Islet precursor cell (in vitro differentiated cells): ENCODE data around the gene DNAI4.
"Not testable (repeated sequence)": the region's sequence is repeated elsewhere in the genome, so short reads cannot be mapped to it uniquely, and the experiment has no call there.

Source experiments
- DNase-seq: peaks from one replicate; pipeline ENCODE4 v3.0.0-alpha.2; 2018

The DNAI4 gene

DNA sequence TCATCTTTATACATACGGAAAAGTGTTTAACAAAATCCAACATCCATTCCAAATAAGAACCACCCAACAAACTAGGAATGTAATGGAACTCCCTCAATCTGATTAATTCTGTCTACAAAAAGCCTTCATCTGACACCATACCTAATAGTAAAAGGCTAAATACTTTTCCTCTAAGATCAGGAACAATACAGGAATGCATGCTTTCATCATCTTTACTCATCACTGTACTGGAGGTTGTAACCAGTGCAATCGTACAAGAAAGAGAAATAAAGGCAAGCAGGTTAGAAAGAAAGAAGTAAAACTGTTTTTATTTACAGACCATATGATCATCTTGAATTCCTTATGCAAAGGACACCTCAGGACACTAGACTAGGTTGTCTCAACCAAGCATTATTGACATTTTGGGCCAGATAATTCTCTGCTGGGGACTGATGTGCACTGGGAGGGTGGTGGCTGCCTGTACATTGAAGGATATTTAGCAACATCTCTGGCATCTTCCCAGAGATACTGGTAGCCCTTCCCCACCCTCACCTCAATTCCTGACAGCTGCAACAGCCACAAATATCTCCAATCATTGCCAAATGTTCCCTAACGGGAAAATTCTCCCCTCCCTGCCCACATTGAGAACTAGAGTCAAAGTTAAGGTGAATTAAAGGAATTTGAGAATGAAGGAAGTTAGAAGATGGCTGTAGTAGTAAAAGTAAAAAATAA is 93.0 kb downstream of the DNAI4 start:
- DNase-seq = no peak

DNA sequence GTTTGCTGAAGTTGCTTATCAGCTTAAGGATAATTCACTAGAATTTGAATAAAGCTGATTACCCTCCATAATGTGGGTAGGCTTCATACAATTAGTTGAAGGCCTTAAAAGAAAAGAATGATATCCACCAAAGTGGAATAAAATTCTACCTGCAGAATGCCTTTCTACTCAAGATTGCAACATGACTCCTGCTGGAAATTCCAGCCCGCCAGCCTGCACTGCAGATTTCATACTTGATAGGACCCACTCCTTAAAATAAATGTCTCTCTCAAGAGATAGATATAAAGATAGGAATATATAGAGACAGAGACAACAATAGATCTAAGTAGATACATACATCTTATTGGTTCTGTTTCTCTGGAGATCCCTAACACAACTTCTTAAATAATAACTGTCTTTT is 99.9 kb downstream of the DNAI4 start:
- no peak for DNase-seq

DNA sequence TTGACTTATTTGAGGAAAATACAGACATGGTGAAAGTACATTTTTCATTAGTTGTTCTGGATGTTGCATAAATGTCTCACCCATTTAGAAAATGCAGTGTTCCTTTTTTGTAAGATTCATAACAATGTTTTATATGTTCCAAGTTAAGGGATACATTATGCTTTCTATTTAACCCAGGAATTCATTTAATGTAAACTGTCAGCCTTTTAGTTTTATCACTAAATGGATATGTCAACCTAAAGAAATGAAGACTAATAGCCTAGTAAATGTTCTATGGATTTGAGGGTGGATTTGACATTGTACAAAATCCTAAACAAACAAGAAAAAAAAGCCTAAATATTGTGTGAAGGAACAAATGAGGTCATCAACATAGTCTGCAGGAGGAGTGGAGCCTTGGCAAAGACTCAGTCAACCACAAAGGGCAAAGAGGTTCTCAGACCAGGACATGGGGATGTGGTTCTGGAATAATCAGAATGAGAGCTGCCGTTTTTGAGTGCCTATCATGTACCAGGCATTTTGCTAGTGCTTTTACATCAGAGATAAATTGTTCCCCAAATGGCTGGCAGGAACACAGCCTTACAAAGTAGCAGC is 114.8 kb downstream of the DNAI4 start:
- DNase-seq = no peak

DNA sequence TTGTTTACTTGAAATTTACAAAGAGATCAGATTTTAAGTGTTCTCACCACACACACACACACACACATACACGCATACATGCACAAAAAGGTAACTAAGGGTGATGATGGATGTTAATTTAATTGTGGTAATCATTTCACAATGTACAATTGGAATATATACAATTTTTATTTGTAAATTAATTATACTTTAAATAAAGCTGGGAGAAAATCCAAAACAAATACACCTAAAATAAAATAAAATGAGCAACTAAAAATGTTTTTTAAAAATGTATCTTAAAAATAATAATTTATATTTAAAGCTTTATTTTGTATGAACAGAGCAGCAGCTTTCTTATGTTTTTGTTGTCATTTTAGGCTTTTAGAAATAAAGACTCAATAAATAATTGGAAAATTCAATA is 115.4 kb downstream of the DNAI4 start:
- DNase-seq = no peak

DNA sequence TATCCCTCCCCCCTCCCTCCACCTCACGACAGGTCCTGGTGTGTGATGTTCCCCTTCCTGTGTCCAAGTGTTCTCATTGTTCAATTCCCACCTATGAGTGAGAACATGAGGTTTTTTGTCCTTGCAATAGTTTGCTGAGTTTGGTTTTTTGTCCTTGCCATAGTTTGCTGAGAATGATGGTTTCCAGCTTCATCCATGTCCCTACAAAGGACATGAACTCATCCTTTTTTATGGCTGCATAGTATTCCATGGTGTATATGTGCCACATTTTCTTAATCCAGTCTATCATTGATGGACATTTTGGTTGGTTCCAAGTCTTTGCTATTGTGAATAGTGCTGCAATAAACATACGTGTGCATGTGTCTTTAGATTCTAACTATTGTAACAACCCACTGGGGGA is 128.8 kb downstream of the DNAI4 start:
- not testable (repeated sequence) for DNase-seq

DNA sequence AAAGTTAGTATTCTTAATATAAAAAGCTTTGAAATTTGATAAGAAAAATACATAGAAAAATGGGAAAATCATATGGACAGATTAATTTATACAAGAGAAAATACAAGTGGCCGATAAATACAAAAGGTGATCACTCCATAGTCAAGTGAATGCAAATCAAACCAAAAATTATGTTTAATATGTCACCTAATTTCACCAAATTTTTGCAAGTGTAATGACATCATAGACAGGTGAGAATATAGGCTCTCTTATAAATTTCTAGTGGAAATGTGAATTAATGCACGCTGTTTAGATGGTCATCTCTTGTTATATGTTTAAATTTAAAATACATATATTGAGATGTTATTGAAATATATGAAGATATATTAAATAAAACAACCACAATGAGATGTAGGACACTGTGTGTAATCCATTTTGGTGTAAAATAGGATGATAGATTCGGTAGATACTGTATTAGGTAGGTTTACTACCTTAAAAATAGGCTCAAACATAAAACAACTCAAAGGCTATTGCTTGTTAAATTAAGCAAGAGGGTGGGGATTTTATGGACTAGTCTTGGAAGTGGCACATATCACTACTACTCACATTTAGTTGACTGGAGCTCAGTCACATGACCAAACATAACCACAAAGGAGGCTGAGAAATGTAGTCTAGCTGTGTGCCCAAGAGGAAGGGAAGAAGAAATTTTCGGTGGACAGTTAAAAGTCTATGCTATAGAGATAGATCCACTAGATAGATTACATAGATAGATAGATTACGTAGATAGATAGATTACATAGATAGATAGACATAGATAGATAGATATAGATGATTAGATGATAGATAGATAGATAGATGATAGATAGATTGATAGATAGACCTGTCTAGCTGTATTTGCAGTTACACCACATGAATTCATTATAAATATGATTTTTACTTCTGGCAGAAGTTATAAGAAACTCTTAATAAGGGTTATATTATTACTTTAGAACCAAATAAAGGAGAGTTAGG is 132.7 kb downstream of the DNAI4 start:
- DNase-seq = no peak

DNA sequence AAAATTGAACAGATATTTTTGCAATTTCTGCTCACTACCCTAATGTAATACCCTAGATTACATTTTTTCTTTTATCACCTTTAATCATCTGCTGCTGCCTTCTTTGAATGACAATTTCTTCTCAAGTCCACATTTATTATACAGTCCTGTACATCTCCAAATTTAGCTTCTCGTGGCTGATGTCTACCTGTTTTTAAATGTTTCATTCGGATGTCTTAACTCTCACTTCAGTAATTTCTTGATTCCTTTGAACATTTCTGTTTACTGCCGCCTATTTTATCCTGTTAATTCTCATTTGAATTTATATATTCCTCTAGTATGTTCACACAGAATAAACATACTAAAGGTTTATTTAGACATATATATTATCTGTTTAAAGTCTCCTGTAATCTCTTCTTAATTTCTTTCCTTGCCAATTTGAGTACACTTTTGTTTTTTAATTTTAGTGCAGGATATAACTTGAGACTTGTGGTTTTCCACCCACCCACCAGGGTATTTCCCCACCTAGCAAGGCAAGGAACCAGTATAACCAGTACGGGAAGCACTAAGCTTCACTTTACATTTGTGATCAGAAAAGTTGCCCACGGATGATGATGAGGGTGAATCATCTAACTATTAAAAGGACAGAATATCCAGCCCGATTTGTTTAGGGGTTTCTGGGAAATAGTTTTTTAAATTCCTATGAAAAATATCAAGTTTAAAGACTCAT is 136.3 kb downstream of the DNAI4 start:
- no peak for DNase-seq

DNA sequence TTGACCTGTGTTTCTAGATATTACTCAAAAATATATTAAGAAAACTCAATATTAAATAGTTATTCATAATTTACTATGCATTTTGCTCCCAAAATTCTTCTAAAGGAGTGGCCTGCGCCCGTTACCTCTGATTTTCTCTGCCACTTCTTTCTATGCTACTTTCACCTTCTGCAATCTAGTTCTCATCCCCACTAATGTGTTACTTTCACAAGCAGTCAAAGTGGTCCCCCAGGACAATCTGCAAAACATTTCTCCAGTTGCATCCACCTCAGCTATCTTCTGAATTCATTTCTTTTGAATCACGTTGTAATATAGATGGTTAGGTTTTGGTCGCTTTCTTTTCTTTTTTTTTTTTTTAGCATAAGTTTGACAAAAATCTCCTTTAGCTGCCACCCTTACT is 137.0 kb downstream of the DNAI4 start:
- DNase-seq = no peak

DNA sequence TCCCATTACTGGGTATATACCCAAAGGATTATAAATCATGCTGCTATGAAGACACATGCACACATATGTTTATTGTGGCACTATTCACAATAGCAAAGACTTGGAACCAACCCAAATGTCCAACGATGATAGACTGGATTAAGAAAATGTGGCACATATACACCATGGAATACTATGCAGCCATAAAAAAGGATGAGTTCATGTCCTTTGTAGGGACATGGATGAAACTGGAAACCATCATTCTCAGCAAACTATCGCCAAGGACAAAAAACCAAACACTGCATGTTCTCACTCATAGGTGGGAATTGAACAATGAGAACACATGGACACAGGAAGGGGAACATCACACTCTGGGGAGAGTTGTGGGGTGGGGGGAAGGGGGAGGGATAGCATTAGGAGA is 138.9 kb downstream of the DNAI4 start:
- DNase-seq = not testable (repeated sequence)

DNA sequence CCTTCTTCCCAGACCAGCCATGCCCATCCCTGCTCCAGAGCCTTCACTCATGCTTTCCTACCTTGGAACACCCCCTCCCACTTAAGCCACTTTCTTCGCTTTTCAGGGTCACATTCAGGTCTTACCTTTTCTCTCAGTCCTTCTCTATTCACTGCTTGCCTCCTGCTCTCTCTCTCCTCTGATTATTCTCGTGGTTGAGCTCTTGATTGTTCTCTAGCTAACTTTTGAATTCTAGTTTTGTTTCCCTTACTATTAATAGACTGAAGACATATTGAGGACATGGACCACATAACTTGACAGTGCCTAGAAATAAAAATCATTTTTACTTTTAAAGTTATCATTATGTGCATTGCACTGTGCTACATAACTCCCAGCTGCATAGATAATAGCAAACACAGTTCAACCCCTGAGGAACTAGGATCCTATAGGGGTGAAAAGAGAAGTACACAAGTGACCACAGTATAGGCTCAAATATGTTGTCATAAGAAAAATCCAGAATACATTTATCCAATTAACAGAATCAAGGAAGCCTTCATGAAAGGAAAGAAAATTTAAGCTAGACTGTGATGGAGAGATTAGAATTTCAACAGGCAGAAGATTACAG is 145.1 kb downstream of the DNAI4 start:
- no peak for DNase-seq

DNA sequence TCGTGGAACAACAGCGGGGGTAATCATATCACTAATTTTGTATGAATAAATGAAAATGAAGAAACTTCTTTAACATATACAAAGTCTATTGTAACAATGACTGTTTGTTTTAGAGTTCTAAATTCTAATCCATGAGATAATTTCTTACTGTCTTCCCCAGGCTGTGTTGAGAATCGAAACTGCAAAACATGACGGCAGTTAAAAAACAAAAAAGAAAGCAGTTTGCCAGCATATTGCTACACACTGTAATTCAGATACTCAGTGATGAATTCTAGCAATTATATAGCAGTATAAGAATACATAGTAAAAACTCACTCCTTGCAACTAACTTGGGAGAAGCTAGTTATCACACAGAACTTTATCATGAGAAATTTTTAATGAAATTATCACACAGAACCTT is 145.7 kb downstream of the DNAI4 start:
- no peak for DNase-seq

DNA sequence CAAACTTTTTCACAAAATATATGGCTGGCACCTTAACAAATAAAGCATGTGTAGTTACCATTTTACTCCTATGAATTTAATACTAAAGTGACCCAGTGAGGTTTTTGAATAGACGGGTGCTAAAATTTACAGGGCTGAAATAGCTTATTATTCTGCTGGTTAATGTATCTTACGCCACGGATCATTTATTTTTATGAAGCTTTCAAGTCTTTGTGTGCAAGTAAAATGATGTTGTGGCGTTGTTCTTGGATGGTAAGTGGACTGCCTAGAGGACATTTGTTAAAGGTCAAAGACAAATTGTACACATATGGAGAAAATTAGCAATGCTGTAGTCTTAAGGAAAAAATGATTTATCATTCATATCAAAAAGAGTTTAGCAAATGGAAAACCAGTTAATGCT is 146.4 kb downstream of the DNAI4 start:
- DNase-seq = no peak

DNA sequence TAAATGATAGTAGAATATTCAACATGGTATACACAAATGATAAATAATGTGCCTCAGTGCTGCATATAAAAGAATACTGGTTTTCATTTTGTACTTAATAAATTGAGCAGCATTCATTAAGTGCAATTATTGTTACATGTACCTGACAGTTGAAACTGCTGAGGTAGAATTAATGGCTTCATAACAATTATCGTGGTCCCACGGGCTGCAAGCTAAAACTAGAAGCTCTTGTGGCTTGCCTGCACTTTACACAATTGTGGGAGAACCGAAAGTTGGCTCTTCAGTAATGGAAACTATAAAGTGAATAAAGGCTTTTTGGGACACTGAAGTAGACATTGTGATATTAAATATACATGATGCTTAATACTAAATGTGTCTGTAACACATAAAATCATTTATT is 146.8 kb downstream of the DNAI4 start:
- no peak for DNase-seq

DNA sequence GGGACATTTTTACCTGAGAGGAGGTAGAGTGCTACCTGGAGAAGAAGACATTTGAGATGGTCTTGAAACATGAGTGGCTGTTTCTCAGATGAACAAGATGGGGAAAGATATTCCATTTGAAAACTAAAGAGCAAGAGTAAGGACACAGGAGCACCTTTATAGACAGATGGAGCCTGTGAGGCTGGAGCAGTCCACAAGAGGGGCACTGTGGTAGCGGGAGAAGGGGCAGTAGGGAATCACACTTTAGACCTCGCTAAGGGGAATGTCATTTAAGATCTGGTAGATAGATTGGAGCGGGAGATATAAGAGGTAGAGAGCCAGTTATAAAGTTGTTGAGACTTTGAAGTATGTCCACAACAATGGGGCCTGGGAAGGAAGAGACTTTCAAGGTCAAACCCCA is 149.0 kb downstream of the DNAI4 start:
- DNase-seq = no peak

DNA sequence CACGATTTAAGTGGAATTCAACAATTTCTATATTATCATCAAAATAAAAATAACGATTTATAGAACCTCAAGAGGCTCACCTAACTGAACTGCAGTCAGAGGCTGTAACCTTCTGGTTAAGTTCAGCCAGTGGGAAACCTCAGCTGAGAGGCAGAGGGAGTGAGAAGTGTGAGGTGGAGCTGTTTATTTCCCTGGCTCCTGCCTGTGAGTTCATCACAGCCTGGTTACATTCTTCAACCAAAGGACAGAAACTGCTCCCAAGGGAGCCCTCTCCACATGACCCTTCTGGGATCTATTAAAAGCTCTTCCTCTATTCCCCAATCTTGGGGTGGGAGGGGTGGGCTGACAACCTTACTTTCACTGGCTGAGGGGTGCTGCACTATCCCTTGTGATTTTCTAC is 150.2 kb downstream of the DNAI4 start:
- DNase-seq = no peak

DNA sequence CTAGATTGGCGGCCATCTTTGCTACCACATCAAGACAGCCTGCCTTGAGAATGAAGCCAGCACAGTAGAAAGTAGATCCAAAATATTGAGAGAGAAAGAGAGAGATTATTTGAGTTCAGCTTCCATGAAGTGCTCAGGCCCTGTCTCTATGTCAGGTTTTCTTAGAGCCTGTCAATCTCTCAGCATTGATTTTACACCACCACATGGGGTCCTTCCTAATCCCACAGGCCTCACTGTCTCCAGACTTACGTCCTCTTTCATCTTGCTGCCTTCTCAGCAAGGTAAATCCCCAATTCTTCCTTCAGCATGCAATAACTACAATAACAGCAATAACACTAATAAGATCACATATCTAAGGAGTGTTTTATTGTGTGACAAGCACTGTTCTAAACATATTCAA is 151.4 kb downstream of the DNAI4 start:
- DNase-seq = no peak

DNA sequence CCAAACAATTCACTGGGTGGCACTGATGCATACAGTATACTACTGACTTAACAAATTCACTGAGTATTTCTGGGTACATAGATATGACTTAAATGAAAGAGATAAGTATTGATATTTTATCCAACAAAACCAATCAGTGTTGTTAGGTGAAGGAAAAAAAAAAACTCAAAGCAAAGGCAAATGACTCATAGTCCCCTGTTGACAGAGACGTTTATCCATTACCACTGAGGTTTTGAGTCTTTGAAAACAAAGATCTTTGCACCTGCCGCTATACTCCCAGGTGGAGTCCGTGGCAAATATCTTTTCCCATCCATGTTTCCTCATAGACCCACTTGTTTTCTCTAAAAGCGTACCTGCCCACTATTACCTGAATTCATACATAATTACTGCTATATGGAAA is 154.0 kb downstream of the DNAI4 start:
- no peak for DNase-seq

DNA sequence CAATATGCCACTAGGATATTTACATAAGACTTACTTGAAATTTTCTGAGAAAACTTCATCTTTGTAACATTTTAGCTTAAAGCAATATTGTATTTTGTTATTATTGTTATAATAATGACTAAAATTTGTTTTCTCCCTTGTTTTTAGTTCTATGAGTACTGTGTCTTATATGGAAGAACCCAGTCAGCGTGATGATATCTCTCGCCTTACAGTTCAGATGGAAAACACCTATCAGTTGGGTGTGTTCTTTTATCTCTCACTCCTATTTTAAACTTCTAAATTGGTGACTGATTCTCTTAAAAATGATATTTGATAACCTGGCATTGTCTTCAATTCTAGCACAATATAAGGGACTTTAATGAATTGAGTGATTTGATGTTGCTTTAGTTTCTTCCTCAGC is 154.4 kb downstream of the DNAI4 start:
- no peak for DNase-seq

DNA sequence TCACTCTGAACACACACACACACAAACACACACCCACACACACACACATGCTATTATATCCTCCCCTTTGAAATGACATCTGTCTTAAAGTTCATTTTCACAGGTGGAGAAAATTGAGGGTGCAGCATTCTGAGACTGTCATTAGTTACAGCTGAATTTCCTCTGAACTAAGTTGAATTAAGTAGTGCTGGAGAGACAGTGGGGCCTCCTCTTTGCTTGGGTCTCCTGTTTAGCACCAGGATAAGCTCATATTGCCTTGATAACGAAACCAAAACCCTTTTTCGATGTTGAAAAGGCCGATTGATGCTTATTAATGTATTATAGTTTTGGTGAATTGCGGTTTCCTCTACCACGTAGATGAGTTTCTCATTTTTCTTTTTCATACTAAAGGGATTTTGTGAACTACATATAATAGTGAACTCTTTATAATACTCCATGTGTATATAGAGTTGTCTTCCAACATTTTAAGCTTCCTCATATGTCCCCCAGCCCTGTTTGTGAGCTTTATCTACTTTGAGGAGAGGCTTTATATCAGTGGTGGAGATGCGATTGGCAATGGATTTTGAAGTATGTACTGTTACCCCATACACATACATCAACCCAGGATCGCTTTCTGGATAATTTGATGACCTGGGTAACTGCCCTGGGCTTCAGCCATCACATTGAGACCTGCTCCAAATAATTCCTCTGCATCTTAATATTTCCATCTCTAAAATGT is 155.0 kb downstream of the DNAI4 start:
- DNase-seq = no peak

DNA sequence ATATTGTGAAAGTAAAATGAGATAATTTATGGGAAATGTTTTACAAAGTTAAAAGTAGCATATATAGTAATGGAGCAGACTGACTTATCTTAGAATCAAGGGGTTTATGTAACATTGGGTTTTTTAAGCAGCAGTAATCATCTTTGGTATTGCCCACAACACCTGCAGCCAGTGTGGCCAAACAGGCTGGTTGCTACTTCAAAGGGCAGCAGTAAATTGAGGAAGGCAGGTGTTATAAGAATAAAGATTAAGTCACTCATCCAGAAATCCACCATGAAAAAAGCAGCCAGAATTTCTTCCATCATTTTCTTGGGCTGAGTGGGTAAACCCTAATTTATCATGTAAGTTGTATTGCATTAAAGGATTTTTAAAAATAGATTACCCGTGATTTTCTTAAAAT is 155.7 kb downstream of the DNAI4 start:
- no peak for DNase-seq

DNA sequence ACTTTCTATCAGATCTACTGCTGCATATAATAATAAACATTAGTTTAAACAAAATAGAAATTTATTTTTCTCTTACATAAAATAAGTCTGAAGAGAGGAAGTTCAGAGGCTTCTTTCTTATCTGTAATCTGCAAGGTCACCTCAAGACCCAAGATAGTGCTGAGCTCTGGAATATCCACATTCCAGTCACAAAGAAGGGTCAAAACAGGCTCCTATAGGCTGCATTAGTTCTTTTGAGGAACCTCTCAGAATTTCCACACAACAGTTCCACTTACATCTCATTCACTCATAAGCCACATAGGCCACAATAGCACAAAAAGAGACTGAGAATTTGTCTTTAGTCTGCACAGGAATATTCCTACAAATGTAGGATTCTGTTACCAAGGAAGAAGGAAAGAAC is 157.0 kb downstream of the DNAI4 start:
- DNase-seq = no peak

DNA sequence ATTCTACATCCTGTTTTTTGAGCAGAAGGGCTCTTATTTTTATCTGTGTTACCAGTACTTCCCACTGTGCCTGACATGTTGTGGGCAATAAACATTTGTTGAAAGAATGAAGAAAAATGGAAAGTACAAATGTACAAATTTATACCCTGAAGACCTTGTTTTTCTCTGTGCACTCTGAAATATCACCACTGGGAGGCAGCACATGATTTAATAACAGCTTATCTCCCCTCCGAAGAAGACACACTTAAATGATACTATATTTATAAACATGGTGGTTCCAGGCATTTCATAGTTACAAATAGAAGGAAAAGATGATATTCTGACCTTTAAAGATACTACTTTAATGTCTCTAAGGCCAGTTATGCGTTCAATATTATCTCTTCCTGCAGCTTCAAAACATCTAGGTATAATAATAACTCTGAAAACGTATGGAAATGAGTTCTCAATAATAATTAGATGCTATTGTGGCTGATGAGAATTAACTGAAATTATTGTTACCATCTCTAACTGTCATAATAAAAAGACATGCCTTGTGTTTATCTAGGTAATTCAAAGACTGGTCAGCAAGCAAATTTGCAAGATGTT is 159.6 kb downstream of the DNAI4 start:
- DNase-seq = no peak
